ENCODE measurements around the gene ABCA2.

DNA sequence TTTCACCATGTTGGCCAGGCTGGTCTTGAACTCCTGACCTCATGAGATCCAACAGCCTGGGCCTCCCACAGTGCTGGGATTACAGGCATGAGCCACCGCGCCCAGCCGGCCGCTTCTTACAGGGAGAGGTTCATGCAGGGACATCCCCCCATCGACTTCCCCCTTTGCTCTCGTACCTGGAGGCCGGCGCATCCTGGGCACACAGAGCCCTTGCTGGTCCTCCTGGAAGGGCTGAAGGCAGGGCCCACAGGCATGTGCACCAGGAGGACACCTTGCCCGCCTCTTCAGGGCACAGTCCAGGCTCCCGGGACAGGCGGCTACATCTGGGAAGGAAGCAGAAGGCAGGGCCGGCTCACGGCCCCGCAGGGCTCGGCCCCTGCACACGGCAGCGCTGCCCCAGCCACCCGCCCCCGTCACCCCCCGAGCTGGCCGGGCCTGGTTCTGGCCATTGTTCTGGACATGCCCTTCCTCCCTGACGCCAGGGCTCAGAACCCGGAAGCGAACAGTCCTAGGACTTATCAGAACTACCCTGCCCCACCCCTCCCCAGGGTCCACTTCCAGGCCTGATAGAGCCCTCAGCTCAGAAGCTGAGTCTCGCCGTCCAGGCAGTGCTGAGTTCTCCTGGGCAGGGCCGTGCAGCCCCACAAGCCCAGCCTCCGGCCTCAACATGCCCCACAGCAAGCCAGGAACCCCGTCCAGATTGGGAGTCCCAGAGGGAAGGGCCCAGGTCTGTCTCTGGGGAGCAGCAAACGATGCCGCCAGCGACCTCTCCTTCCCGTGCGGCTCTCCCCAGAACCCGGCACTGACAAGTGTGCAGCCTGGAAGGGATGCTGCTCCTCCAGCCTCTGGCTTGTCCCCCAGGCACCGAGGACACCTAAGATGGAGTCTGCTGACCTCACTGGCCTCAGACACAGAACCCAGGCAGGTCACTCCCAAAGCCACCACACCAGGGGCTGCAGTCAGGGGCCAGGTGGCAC is 15.0 kb upstream of the ABCA2 start:
- no peak for TF ChIP-seq POLR2A (IDR thresholded peaks at IDR 0.05; ENCODE audit: low read length)
- TF ChIP-seq GATA1 (IDR thresholded peaks at IDR 0.05; ENCODE audit: low read depth, low read length), result no peak

Data from erythroblast (primary cell).